K562 (cell line): ENCODE results near the gene A4GALT. TPM values are rescaled to one million over a fixed set of nuclear protein-coding genes. Genes with fewer than 3 reads are reported as not detected.

Experiments used
- ATAC-seq: fragments of 200-7000 bp; cut with Tn5 transposase; 3 replicates; pipeline ENCODE4 v1.9.1; 2020; ENCODE audit warnings: moderate library complexity
- BruUV-seq: library from RNA; stranded (reverse); fragments of 400-500 nt; replicated peaks from 2 replicates; lab custom pipeline; 2021; lab: Mats Ljungman, UMichigan
- CTCF ChIA-PET: fragments of 300-600 bp; formaldehyde crosslinking; extraction: SDS; loops from one replicate; lab custom pipeline; 2021; ENCODE audit warnings: low intra/inter-chr PET ratio; lab: Yijun Ruan, JAX
- POLR2A ChIA-PET: fragments of 300-600, 350-650 bp; sonication (Branson Sonifier 250); formaldehyde crosslinking; extraction: SDS; loops from one replicate; lab custom pipeline; 2021; ENCODE audit warnings: antibody characterized with exemption, inconsistent platforms; lab: Yijun Ruan, JAX
- DNase-seq, 4 experiments: peaks; one replicate each; pipeline versions ENCODE4 v3.0.0 to v3.0.0-alpha.2; 2011 to 2018; ENCODE audit warnings: low spot score in 3 of 4, mixed read lengths in 3 of 4; ENCODE audit errors: extremely low read depth in 1 of 4
- FAIRE-seq: peaks from 2 replicates; lab custom pipeline; 2011; peaks lifted over from hg19 to GRCh38; lab: Jason Lieb, UNC
- H2AFZ ChIP-seq: 2 replicates; pipeline ENCODE4 v1.6.0; 2011; ENCODE audit warnings: low read depth, low read length, control low read depth, inconsistent platforms
- H3K27ac ChIP-seq: fragments of 200-600 bp; 3 replicates; pipeline ENCODE4 v1.8.0; 2011; ENCODE audit warnings: low read depth, mild to moderate bottlenecking, control low read depth, inconsistent platforms, low read length, moderate library complexity, mixed read lengths; ENCODE audit errors: extremely low read depth
- H3K27me3 ChIP-seq, 2 experiments: fragments of 300-600 bp in 1 of 2; 2 replicates in 1 of 2; 3 replicates in 1 of 2; pipeline versions ENCODE4 v1.6.0 to v1.8.0; 2011; ENCODE audit warnings: inconsistent platforms in 2 of 2, low read length in 2 of 2, mild to moderate bottlenecking in 1 of 2, mixed read lengths in 1 of 2, moderate library complexity in 1 of 2; ENCODE audit not compliant: control insufficient read depth in 2 of 2, insufficient read depth in 2 of 2
- H3K36me3 ChIP-seq: fragments of 300-600 bp; 3 replicates; pipeline ENCODE4 v1.8.0; 2011; ENCODE audit warnings: mild to moderate bottlenecking, low read length, inconsistent platforms; ENCODE audit not compliant: control insufficient read depth, insufficient read depth
- H3K4me1 ChIP-seq, 2 experiments: fragments of 200-600 bp in 1 of 2; replicated peaks in 1 of 2; 2 replicates in 1 of 2; 3 replicates in 1 of 2; pipeline versions ENCODE4 v1.5.1 to v1.8.0; 2011; ENCODE audit warnings: inconsistent platforms in 2 of 2, low read length in 2 of 2, mild to moderate bottlenecking in 1 of 2, mixed read lengths in 1 of 2, moderate library complexity in 1 of 2; ENCODE audit not compliant: control insufficient read depth in 2 of 2, insufficient read depth in 2 of 2
- H3K4me2 ChIP-seq: 2 replicates; pipeline ENCODE4 v1.6.1; 2011; ENCODE audit warnings: low read length, control low read depth, inconsistent platforms, mixed read lengths; ENCODE audit not compliant: insufficient read depth
- H3K4me3 ChIP-seq: fragments of 200-600 bp; sonication (generic), shearing (Covaris generic); 2 replicates; pipeline ENCODE4 v1.5.1; 2016; ENCODE audit warnings: control low read depth, inconsistent platforms
- H3K79me2 ChIP-seq: fragments of 200-600 bp; 3 replicates; pipeline ENCODE4 v1.8.0; 2011; ENCODE audit warnings: low read length, inconsistent platforms; ENCODE audit not compliant: control insufficient read depth, insufficient read depth
- H3K9ac ChIP-seq, 2 experiments: 2 replicates each; pipeline versions ENCODE4 v1.6.0 to v1.6.1; 2011; ENCODE audit warnings: low read depth in 2 of 2, low read length in 2 of 2, control low read depth in 1 of 2, inconsistent platforms in 1 of 2, mild to moderate bottlenecking in 1 of 2, mixed read lengths in 1 of 2; ENCODE audit not compliant: insufficient read depth in 1 of 2
- H3K9me1 ChIP-seq: one replicate; pipeline ENCODE4 v1.6.0; 2011; ENCODE audit warnings: inconsistent platforms, mild to moderate bottlenecking, low read length, moderate library complexity; ENCODE audit not compliant: control insufficient read depth, insufficient read depth
- H3K9me3 ChIP-seq: replicated peaks from 2 replicates; pipeline ENCODE4 v1.5.1; 2011; ENCODE audit warnings: low read depth, low read length, inconsistent platforms; ENCODE audit not compliant: control insufficient read depth, insufficient read depth
- H4K20me1 ChIP-seq: replicated peaks from 2 replicates; pipeline ENCODE4 v1.6.1; 2011; ENCODE audit warnings: low read length, inconsistent platforms, mixed read lengths; ENCODE audit not compliant: control insufficient read depth, insufficient read depth
- ELF1 ChIP-seq: fragments of 200-800 bp; sonication (Bioruptor generic); IDR thresholded peaks from 2 replicates; pipeline ENCODE4 v1.6.1; 2016; ENCODE audit warnings: missing genetic modification characterization, missing compliant biosample characterization
- ETS2 ChIP-seq: IDR thresholded peaks from 2 replicates; pipeline ENCODE4 v1.6.1; 2016; ENCODE audit warnings: borderline replicate concordance, missing genetic modification characterization, mild to moderate bottlenecking, moderate library complexity, missing compliant biosample characterization; ENCODE audit not compliant: poor library complexity, severe bottlenecking
- FOXK2 ChIP-seq, 2 experiments: fragments of 450-650 bp; IDR thresholded peaks in 1 of 2; conservative IDR thresholded peaks in 1 of 2; 2 replicates each; pipeline ENCODE4 v1.6.1; 2016; ENCODE audit warnings: low read depth in 2 of 2, mild to moderate bottlenecking in 1 of 2
- FOXM1 ChIP-seq, 2 experiments: fragments of 450-650 bp in 1 of 2; sonication (generic) in 1 of 2; formaldehyde crosslinking in 1 of 2; IDR thresholded peaks; 2 replicates each; pipeline versions ENCODE4 v1.6.1 to v1.9.0; 2017 to 2022; ENCODE audit warnings: low read depth in 2 of 2, mild to moderate bottlenecking in 2 of 2, missing genetic modification reagents in 1 of 2, moderate library complexity in 1 of 2
- GTF3C2 ChIP-seq: IDR thresholded peaks from 3 replicates; pipeline ENCODE4 v1.6.1; 2011; ENCODE audit warnings: borderline replicate concordance, mild to moderate bottlenecking, moderate library complexity; ENCODE audit not compliant: insufficient read length; ENCODE audit errors: extremely low read depth
- NEUROD1 ChIP-seq: fragments of 150-350 bp; IDR thresholded peaks from 2 replicates; pipeline ENCODE4 v1.6.1; 2014; ENCODE audit warnings: borderline replicate concordance, low read length, low read depth; ENCODE audit not compliant: partially characterized antibody
- PYGO2 ChIP-seq: fragments of 450-650 bp; IDR thresholded peaks from 2 replicates; pipeline ENCODE4 v1.6.1; 2016; ENCODE audit warnings: mild to moderate bottlenecking, missing genetic modification characterization, moderate library complexity, missing compliant biosample characterization
- SNRNP70 ChIP-seq: fragments of 200-400 bp; formaldehyde crosslinking; optimal IDR thresholded peaks from 2 replicates; pipeline ENCODE3; 2017; ENCODE audit warnings: low read depth, low read length
- ZBTB12 ChIP-seq: fragments of 250-450 bp; sonication (Bioruptor Pico); IDR thresholded peaks from 2 replicates; pipeline ENCODE4 v1.4.0; 2020
- ZNF280B ChIP-seq: fragments of 250-450 bp; sonication (Bioruptor Pico); IDR thresholded peaks from 2 replicates; pipeline ENCODE4 v1.5.1; 2021; ENCODE audit warnings: mild to moderate bottlenecking
- ZNF699 ChIP-seq: fragments of 250-450 bp; sonication (Bioruptor Pico); IDR thresholded peaks from 2 replicates; pipeline ENCODE4 v1.8.0; 2021; ENCODE audit warnings: mild to moderate bottlenecking, moderate library complexity; ENCODE audit not compliant: insufficient replicate concordance
- WGBS: fragments of 100-300 bp; shearing (Covaris generic); methylation state at CpG from one replicate; pipeline ENCODE4 v1.1.6; 2016; ENCODE audit warnings: low coverage, mixed read lengths; ENCODE audit not compliant: insufficient coverage; ENCODE audit errors: missing lambda C conversion rate; 5-methylcytosine and 5-hydroxymethylcytosine counted together
- in situ Hi-C: fragments of 300-500 bp; cut with MboI; formaldehyde crosslinking; loops from 4 replicates; pipeline ENCODE4 v1.15.0; 2018; ENCODE audit warnings: inconsistent platforms, mixed read lengths
- intact Hi-C: fragments of 100-400 bp; cut with micrococcal nuclease; formaldehyde crosslinking; loops from 2 replicates; pipeline ENCODE4 v1.14.2; 2022
- polyA plus RNA-seq, 8 experiments: library from polyadenylated mRNA; depleted of rRNA in 4 of 8; stranded (reverse) in 5 of 8; unstranded in 3 of 8; fragments of >200 nt; fragmentation: Nextera tagmentation in 2 of 8; fragmentation: Illumina TruSeq in 1 of 8; extraction: Ambion mirVana in 2 of 8; extraction: Trizol in 1 of 8; gene quantifications; 2 replicates each; pipeline versions ENCODE4 v1.2.1 to v1.2.3, GENCODE V29; 2011 to 2014; ENCODE audit warnings: inconsistent platforms in 1 of 8, missing spikeins in 1 of 8
- total RNA-seq, 7 experiments: library from RNA; depleted of rRNA in 6 of 7; stranded (reverse); fragments of >200 nt in 6 of 7; fragmentation: Illumina TruSeq in 2 of 7; extraction: Trizol in 2 of 7; gene quantifications; 2 replicates each; pipeline versions ENCODE4 v1.2.1 to v1.2.3, GENCODE V29; 2011 to 2021; ENCODE audit warnings: low replicate concordance in 1 of 7

A4GALT gene
- total and polyA plus RNA-seq, 9 of the 15 experiments (the other 6 are each of a cell fraction or from before 2014, with no cell fraction given): 0.07 to 0.11 TPM; not detected in 7

- no peak for TF ChIP-seq GTF3C2
Measured at GRCh38 chr22:42680648-42681047, 40.0 kb downstream of the A4GALT start (continued).

- intact Hi-C loops: no loop called here
- no peaks in the 10 kb centered on the region for H4K20me1 ChIP-seq
- H3K4me2 ChIP-seq: no peak overlapping the region
- no peaks in the 10 kb centered on the region for H3K9me1 ChIP-seq
- no peaks in the 10 kb centered on the region for H3K9me3 ChIP-seq
- ChIA-PET POLR2A (no interaction called here), CTCF (no interaction called here)
- no peaks in the 10 kb centered on the region for H3K79me2 ChIP-seq
- TF ChIP-seq ZNF699: no peak
- no peak for TF ChIP-seq PYGO2
- TF ChIP-seq ETS2 (tag): no peak
- no peak for TF ChIP-seq SNRNP70
- TF ChIP-seq ZNF280B (CRISPR knock-in tag): no peak
- TF ChIP-seq ZBTB12 (CRISPR knock-in tag): no peak
- TF ChIP-seq ELF1 (tag): no peak
- no peak for TF ChIP-seq FOXK2 (conservative IDR thresholded peaks at IDR 0.05 in 1 of 2, IDR thresholded peaks at IDR 0.05 in 1 of 2; ENCODE audit: low read depth in 2 of 2)
- no peak for TF ChIP-seq NEUROD1
- no peak for TF ChIP-seq FOXM1 (IDR thresholded peaks at IDR 0.05; ENCODE audit: low read depth)
- TF ChIP-seq FOXM1 (CRISPR knock-in tag; IDR thresholded peaks at IDR 0.05; ENCODE audit: low read depth): no peak
- no peak overlapping the region for H3K4me3 ChIP-seq
- no peak for FAIRE-seq
- H3K36me3 ChIP-seq: no peaks in the 10 kb centered on the region
- in situ Hi-C loops: no loop called here
- no peak for DNase-seq
- H3K27ac ChIP-seq: no peak overlapping the region
- no peaks in the 10 kb centered on the region; a peak in 1 of 5 replicates for H3K4me1 ChIP-seq
- H3K9ac ChIP-seq: no peak overlapping the region
- BruUV-seq: no TSS peak
- WGBS: 38% methylated on average over 4 of the region's 4 CpGs
- no peak for ATAC-seq
- peaks cover 0 to 7% of the 10 kb centered on the region in 2 experiments; a peak in 4 of 5 replicates for H3K27me3 ChIP-seq
- H2AFZ ChIP-seq: no peak overlapping the region
Measured at GRCh38 chr22:42679691-42680090, 41.0 kb downstream of the A4GALT start.
